ENCODE measurements around the gene XRCC1. TPM values are rescaled to one million over a fixed set of nuclear protein-coding genes. Genes with fewer than 3 reads are reported as not detected.

Gene XRCC1
- total and polyA plus RNA-seq, 9 of the 15 experiments (the other 6 are each of a cell fraction or from before 2014, with no cell fraction given) = 1.5 to 36.9 (median 24.9) TPM

DNA sequence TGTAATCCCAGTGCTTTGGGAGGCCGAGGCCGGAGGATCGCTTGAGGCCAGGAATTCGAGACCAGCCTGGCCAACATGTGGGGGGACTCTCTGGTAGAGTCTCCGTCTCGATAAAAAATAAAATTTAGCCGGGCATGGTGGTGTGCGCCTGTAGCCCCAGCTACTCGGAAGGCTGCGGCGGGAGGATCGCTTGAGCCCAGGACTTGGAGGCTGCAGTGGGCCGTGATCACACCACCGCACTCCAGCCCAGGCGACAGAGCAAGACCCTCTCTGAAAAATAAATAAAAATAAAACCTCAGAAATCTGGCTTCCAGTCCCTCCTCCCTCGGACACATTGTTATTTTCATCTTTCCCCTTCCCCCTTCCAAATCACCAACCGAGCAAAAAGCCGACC lies 20.3 kb upstream of the XRCC1 start (continued):
- TF ChIP-seq ELF1 (tag; IDR thresholded peaks at IDR 0.05) = no peak
- TF ChIP-seq, protein P1, sequence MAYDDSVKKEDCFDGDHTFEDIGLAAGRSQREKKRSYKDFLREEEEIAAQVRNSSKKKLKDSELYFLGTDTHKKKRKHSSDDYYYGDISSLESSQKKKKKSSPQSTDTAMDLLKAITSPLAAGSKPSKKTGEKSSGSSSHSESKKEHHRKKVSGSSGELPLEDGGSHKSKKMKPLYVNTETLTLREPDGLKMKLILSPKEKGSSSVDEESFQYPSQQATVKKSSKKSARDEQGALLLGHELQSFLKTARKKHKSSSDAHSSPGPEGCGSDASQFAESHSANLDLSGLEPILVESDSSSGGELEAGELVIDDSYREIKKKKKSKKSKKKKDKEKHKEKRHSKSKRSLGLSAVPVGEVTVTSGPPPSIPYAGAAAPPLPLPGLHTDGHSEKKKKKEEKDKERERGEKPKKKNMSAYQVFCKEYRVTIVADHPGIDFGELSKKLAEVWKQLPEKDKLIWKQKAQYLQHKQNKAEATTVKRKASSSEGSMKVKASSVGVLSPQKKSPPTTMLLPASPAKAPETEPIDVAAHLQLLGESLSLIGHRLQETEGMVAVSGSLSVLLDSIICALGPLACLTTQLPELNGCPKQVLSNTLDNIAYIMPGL (CRISPR knock-in tag; IDR thresholded peaks at IDR 0.05) = no peak
- no peak for TF ChIP-seq SREBF1 (IDR thresholded peaks at IDR 0.05; ENCODE audit: borderline replicate concordance, low read depth, low read length)
- TF ChIP-seq CXXC5 (CRISPR knock-in tag; IDR thresholded peaks at IDR 0.05) = no peak
- no peak for TF ChIP-seq DIDO1 (tag; IDR thresholded peaks at IDR 0.05; ENCODE audit: low read depth)
- no peak for TF ChIP-seq MBD2 (IDR thresholded peaks at IDR 0.05; ENCODE audit: borderline replicate concordance, low read depth)
- no peak for TF ChIP-seq XRCC3 (IDR thresholded peaks at IDR 0.05)
- TF ChIP-seq, protein P2, sequence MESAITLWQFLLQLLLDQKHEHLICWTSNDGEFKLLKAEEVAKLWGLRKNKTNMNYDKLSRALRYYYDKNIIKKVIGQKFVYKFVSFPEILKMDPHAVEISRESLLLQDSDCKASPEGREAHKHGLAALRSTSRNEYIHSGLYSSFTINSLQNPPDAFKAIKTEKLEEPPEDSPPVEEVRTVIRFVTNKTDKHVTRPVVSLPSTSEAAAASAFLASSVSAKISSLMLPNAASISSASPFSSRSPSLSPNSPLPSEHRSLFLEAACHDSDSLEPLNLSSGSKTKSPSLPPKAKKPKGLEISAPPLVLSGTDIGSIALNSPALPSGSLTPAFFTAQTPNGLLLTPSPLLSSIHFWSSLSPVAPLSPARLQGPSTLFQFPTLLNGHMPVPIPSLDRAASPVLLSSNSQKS (CRISPR knock-in tag; IDR thresholded peaks at IDR 0.05) = no peak
- no peak for TF ChIP-seq ZNF24 (IDR thresholded peaks at IDR 0.05)
- TF ChIP-seq, protein P3, sequence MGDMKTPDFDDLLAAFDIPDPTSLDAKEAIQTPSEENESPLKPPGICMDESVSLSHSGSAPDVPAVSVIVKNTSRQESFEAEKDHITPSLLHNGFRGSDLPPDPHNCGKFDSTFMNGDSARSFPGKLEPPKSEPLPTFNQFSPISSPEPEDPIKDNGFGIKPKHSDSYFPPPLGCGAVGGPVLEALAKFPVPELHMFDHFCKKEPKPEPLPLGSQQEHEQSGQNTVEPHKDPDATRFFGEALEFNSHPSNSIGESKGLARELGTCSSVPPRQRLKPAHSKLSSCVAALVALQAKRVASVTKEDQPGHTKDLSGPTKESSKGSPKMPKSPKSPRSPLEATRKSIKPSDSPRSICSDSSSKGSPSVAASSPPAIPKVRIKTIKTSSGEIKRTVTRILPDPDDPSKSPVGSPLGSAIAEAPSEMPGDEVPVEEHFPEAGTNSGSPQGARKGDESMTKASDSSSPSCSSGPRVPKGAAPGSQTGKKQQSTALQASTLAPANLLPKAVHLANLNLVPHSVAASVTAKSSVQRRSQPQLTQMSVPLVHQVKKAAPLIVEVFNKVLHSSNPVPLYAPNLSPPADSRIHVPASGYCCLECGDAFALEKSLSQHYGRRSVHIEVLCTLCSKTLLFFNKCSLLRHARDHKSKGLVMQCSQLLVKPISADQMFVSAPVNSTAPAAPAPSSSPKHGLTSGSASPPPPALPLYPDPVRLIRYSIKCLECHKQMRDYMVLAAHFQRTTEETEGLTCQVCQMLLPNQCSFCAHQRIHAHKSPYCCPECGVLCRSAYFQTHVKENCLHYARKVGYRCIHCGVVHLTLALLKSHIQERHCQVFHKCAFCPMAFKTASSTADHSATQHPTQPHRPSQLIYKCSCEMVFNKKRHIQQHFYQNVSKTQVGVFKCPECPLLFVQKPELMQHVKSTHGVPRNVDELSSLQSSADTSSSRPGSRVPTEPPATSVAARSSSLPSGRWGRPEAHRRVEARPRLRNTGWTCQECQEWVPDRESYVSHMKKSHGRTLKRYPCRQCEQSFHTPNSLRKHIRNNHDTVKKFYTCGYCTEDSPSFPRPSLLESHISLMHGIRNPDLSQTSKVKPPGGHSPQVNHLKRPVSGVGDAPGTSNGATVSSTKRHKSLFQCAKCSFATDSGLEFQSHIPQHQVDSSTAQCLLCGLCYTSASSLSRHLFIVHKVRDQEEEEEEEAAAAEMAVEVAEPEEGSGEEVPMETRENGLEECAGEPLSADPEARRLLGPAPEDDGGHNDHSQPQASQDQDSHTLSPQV (IDR thresholded peaks at IDR 0.05) = no peak
- TF ChIP-seq, protein P4, sequence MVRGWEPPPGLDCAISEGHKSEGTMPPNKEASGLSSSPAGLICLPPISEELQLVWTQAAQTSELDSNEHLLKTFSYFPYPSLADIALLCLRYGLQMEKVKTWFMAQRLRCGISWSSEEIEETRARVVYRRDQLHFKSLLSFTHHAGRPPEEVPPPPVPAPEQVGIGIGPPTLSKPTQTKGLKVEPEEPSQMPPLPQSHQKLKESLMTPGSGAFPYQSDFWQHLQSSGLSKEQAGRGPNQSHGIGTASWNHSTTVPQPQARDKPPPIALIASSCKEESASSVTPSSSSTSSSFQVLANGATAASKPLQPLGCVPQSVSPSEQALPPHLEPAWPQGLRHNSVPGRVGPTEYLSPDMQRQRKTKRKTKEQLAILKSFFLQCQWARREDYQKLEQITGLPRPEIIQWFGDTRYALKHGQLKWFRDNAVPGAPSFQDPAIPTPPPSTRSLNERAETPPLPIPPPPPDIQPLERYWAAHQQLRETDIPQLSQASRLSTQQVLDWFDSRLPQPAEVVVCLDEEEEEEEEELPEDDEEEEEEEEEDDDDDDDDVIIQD (CRISPR knock-in tag; IDR thresholded peaks at IDR 0.05) = no peak
- no peak for TF ChIP-seq ZKSCAN8 (CRISPR knock-in tag; IDR thresholded peaks at IDR 0.05)
- TF ChIP-seq CTBP1 (IDR thresholded peaks at IDR 0.05; ENCODE audit: borderline replicate concordance) = no peak
- no peak for TF ChIP-seq TSC22D4 (tag; IDR thresholded peaks at IDR 0.05)
- TF ChIP-seq, protein P5, sequence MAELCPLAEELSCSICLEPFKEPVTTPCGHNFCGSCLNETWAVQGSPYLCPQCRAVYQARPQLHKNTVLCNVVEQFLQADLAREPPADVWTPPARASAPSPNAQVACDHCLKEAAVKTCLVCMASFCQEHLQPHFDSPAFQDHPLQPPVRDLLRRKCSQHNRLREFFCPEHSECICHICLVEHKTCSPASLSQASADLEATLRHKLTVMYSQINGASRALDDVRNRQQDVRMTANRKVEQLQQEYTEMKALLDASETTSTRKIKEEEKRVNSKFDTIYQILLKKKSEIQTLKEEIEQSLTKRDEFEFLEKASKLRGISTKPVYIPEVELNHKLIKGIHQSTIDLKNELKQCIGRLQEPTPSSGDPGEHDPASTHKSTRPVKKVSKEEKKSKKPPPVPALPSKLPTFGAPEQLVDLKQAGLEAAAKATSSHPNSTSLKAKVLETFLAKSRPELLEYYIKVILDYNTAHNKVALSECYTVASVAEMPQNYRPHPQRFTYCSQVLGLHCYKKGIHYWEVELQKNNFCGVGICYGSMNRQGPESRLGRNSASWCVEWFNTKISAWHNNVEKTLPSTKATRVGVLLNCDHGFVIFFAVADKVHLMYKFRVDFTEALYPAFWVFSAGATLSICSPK (IDR thresholded peaks at IDR 0.05; ENCODE audit: borderline replicate concordance) = no peak
- no peak for TF ChIP-seq MCM7 (IDR thresholded peaks at IDR 0.05)
- no peak for TF ChIP-seq SMARCE1 (IDR thresholded peaks at IDR 0.05)
- TF ChIP-seq MECOM (CRISPR knock-in tag; IDR thresholded peaks at IDR 0.05) = no peak
- no peak for TF ChIP-seq PTRF (tag; IDR thresholded peaks at IDR 0.05)
